ENCODE measurements around the gene CHIT1. TPM values are rescaled to one million over a fixed set of nuclear protein-coding genes. Genes with fewer than 3 reads are reported as not detected.

Gene CHIT1
- total RNA-seq, 1 donor from 2014 or later, result not detected

DNA sequence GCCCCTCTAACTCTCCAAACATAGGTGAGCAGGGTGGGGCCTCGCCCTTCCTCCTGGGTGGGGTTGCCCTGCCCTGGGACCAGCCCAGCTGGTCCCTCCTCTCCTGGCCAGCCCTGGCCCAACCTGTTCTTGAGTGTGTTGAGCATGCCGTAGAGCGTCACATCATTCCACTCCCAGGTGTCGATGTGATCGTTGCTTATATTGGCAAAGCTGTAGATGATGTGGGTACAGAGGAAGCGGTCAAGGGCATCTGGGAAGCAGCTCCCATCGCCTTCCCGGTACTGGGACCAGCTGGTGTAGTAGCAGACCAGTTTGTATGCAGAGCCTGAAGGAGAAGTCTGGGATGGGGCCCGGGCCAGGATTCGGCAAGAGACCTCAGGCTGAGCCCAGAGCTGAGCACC lies 44.4 kb downstream of the CHIT1 start:
- no peak overlapping the region for H3K4me3 ChIP-seq (ENCODE audit: low read depth, low read length)
- DNase-seq (ENCODE audit: low read depth), result no peak
- TF ChIP-seq, protein P1, sequence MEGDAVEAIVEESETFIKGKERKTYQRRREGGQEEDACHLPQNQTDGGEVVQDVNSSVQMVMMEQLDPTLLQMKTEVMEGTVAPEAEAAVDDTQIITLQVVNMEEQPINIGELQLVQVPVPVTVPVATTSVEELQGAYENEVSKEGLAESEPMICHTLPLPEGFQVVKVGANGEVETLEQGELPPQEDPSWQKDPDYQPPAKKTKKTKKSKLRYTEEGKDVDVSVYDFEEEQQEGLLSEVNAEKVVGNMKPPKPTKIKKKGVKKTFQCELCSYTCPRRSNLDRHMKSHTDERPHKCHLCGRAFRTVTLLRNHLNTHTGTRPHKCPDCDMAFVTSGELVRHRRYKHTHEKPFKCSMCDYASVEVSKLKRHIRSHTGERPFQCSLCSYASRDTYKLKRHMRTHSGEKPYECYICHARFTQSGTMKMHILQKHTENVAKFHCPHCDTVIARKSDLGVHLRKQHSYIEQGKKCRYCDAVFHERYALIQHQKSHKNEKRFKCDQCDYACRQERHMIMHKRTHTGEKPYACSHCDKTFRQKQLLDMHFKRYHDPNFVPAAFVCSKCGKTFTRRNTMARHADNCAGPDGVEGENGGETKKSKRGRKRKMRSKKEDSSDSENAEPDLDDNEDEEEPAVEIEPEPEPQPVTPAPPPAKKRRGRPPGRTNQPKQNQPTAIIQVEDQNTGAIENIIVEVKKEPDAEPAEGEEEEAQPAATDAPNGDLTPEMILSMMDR (conservative IDR thresholded peaks at IDR 0.05; ENCODE audit: low read depth, low read length), result no peak

DNA sequence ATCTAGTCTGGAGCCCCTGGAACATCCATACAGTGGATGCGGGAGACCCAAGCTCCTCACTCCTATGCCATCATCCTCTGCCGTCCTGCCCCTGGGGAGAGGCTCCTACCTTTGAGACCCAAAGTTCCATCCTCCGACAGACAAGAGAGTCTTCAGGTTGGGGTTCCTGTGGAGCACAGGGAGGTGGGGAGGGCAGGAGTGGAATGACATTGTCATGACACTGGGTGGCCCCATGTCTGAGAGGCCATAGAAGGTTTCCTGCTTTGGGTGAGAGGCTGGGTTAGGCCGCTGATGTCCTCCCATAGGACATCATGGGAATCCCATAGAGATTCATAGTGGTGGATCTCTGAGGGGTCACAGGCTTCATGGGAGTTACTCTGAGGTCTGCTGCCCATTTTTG lies 45.0 kb downstream of the CHIT1 start:
- no peak for DNase-seq (ENCODE audit: low read depth)
- H3K4me3 ChIP-seq (ENCODE audit: low read depth, low read length), result no peak overlapping the region
- TF ChIP-seq, protein P1 (conservative IDR thresholded peaks at IDR 0.05; ENCODE audit: low read depth, low read length), result no peak

DNA sequence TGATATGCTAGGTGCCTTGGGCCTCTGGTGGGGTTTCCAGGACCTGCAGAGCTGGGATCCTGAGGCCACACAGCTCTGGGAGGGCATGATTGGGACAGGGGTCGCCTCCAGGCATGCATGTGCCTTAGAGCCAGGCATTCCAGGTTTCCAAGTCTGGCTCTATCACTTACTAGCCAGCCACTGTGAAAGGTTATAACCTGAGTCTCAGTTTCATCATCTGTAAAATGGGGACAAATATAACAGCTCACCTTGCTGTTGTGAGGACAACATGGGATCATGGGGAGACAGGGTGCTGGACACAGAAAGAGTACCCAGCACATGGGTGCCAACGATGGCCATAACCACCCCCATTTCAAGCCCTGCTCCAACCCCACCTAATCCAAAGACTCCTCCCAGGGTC lies 45.6 kb downstream of the CHIT1 start:
- TF ChIP-seq, protein P1 (conservative IDR thresholded peaks at IDR 0.05; ENCODE audit: low read depth, low read length), result no peak
- H3K4me3 ChIP-seq (ENCODE audit: low read depth, low read length), result no peak overlapping the region
- DNase-seq (ENCODE audit: low read depth), result no peak

DNA sequence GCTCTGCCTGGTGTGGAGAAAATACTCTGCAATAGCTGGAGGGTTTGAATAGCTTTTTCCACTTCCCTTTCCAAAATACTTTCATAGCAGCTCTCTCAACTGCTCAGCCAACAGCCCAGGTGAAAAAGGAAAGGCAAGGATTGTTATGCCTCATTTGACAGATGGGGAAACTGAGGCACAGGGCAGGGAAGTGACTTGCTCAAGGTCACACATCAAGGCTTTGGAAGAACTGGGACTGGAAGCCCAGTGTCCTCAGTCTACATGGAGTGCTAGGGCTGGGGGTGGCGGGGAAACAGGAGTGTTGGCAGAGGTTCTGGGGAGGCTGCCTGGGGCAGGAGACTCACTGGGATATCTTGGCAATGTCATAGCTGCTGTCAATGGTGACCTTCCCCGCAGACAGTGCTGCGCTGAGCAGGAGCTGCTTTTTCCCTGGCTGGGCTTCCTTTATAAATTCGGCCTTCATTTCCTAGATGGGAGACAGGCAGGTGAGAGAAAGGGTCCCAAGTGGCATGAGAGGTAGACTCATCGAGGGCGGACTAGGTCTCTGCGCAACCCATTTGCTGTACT lies 47.0 kb downstream of the CHIT1 start:
- TF ChIP-seq, protein P1 (conservative IDR thresholded peaks at IDR 0.05; ENCODE audit: low read depth, low read length), result no peak
- H3K4me3 ChIP-seq (ENCODE audit: low read depth, low read length), result no peak overlapping the region
- no peak for DNase-seq (ENCODE audit: low read depth)

DNA sequence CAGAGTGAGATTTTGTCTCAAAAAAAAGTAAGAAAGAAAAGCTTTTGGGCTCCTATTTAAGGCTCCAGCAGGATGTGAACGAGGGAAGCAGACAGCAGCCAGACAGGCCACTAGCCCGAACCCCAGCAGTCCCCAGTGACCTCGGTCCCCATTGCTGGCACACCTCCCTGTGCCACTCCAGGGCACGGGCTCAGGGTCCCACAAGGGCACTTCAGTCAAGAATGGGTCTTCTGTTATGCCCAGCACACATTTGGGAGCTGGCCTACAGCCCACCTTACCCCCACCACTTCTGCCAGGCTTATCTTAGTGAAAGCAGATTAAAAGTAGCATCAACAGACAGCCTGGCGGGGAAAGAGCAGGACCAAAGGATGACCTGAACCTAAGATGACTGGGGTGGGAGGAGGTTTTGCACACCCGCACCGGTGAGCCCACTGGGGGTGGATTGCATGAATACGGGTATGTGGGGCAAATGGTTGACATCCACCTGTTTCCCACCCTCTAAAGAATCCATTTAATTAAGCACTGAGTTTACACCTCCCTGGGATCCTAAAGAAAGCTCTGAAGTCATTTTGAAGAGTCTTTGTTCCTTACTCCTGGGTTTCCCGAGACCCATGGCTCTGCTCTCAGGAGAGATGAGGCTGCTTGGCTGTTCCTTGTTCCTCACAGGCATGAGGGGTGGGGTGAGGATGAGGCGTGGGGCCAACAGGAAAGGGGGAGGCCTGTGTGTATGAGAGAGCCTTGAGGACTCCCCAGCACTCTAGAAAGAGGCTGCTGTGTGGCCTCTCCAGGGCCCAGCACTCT lies 47.7 kb downstream of the CHIT1 start:
- no peak overlapping the region for H3K4me3 ChIP-seq (ENCODE audit: low read depth, low read length)
- TF ChIP-seq, protein P1 (conservative IDR thresholded peaks at IDR 0.05; ENCODE audit: low read depth, low read length), result no peak
- no peak for DNase-seq (ENCODE audit: low read depth)

DNA sequence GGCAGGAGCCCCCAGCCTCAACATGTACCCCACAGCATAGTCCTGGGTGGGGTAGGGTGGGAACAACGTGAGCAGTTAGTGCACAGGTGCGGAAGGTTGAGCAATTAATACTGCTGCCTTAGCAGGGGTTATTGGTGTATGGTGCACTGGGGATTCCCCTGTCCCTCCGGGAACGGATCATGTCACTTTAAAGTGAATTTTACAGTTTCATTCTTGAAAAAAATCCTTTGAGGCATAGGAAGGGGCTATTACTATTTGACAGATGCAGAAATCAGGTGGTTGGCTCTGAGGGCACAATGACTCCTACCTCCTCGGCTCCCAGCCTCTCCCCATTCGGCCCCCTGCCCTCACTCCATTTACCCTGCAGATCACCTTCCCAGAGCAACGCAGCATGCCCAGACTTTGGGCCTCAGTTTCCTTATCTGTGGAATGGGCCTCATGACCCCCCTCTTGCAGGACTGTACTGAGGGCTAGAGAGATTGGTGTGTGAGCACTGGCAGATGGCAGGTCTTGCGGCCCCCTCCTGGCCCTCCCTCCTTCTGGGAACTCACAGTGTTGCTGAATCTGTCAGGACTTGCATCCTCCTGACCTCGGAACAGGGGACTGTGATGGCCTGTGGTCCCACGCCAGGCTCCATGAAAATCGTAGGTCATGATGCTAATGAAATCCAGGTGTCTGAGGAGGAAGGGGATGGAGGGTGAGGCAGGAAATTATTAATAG lies 48.7 kb downstream of the CHIT1 start:
- TF ChIP-seq, protein P1 (conservative IDR thresholded peaks at IDR 0.05; ENCODE audit: low read depth, low read length), result no peak
- DNase-seq (ENCODE audit: low read depth), result no peak
- H3K4me3 ChIP-seq (ENCODE audit: low read depth, low read length), result no peak overlapping the region

Measured in epithelial cell of proximal tubule (primary cell).